GM12878 (cell line): ENCODE measurements around the gene UQCR11. TPM values are rescaled to one million over a fixed set of nuclear protein-coding genes. Genes with fewer than 3 reads are reported as not detected.

Experiments used
- ATAC-seq: fragments of 200-7000 bp; cut with Tn5 transposase; 3 replicates; pipeline ENCODE4 v1.9.1; 2020; ENCODE audit warnings: mild to moderate bottlenecking, moderate library complexity
- BruUV-seq: library from RNA; stranded (reverse); fragments of 400-500 nt; replicated peaks from 2 replicates; lab custom pipeline; 2021; lab: Mats Ljungman, UMichigan
- CTCF ChIA-PET: fragments of 300-600 bp; sonication (Branson Sonifier 250); formaldehyde crosslinking; extraction: SDS; loops from one replicate; lab custom pipeline; 2021; ENCODE audit warnings: inconsistent platforms; lab: Yijun Ruan, JAX
- POLR2A ChIA-PET: fragments of 350-600 bp; formaldehyde crosslinking; extraction: SDS; loops from one replicate; lab custom pipeline; 2021; ENCODE audit warnings: inconsistent platforms; lab: Charles Lee
- RAD21 ChIA-PET: fragments of 300-600 bp; sonication (Branson Sonifier 250); formaldehyde crosslinking; loops from one replicate; lab custom pipeline; 2023; ENCODE audit warnings: antibody characterized with exemption; ENCODE audit not compliant: unreplicated experiment; lab: Charles Lee
- SMC1A ChIA-PET: fragments of 300-600 bp; sonication (Branson Sonifier 250); formaldehyde crosslinking; loops from one replicate; lab custom pipeline; 2023; ENCODE audit not compliant: unreplicated experiment, uncharacterized antibody; lab: Charles Lee
- DNase-seq: peaks from one replicate; pipeline ENCODE4 v3.0.0-alpha.2; 2011; ENCODE audit warnings: low read depth, low spot score
- FAIRE-seq: peaks from 3 replicates; lab custom pipeline; 2011; peaks lifted over from hg19 to GRCh38; lab: Jason Lieb, UNC
- H2AFZ ChIP-seq: 2 replicates; pipeline ENCODE4 v1.6.0; 2011; ENCODE audit warnings: low read depth, low read length, control low read depth; ENCODE audit not compliant: control insufficient read depth
- H3K27ac ChIP-seq: 2 replicates; pipeline ENCODE4 v1.5.1; 2011; ENCODE audit warnings: control low read depth; ENCODE audit not compliant: control insufficient read depth, insufficient read depth
- H3K27me3 ChIP-seq, 2 experiments: replicated peaks in 1 of 2; 2 replicates each; pipeline versions ENCODE4 v1.6.0 to v1.6.1; 2011; ENCODE audit warnings: low read length in 1 of 2; ENCODE audit not compliant: control insufficient read depth in 2 of 2, insufficient read depth in 2 of 2
- H3K36me3 ChIP-seq, 2 experiments: 2 replicates each; pipeline ENCODE4 v1.5.1; 2011; ENCODE audit warnings: low read length in 1 of 2; ENCODE audit not compliant: control insufficient read depth in 2 of 2, insufficient read depth in 2 of 2
- H3K4me1 ChIP-seq: 2 replicates; pipeline ENCODE4 v1.6.1; 2011; ENCODE audit warnings: mild to moderate bottlenecking, low read length, moderate library complexity, mixed read lengths; ENCODE audit not compliant: control insufficient read depth, insufficient read depth
- H3K4me2 ChIP-seq: 2 replicates; pipeline ENCODE4 v1.6.0; 2011; ENCODE audit warnings: control low read depth; ENCODE audit not compliant: control insufficient read depth, insufficient read depth
- H3K4me3 ChIP-seq: fragments of 200-600 bp; sonication (generic); 2 replicates; pipeline ENCODE4 v1.5.1; 2016
- H3K79me2 ChIP-seq: 2 replicates; pipeline ENCODE4 v1.6.0; 2011; ENCODE audit warnings: low read length; ENCODE audit not compliant: control insufficient read depth, insufficient read depth
- H3K9ac ChIP-seq: 2 replicates; pipeline ENCODE4 v1.8.0; 2011; ENCODE audit warnings: low read length, control low read depth, mixed read lengths; ENCODE audit not compliant: control insufficient read depth, insufficient read depth
- H3K9me3 ChIP-seq: replicated peaks from 3 replicates; pipeline ENCODE4 v1.5.1; 2011; ENCODE audit warnings: mild to moderate bottlenecking, low read length; ENCODE audit not compliant: control insufficient read depth, insufficient read depth
- H4K20me1 ChIP-seq: 2 replicates; pipeline ENCODE4 v1.6.0; 2011; ENCODE audit not compliant: control insufficient read depth, insufficient read depth
- CHD2 ChIP-seq: IDR thresholded peaks from 2 replicates; pipeline ENCODE4 v1.6.1; 2011; ENCODE audit warnings: low read depth, low read length, improper control_type of control experiment, borderline replicate concordance
- NFIC ChIP-seq: IDR thresholded peaks from 2 replicates; pipeline ENCODE4 v1.6.1; 2012; ENCODE audit warnings: low read depth, mild to moderate bottlenecking, inconsistent platforms, low read length, moderate library complexity
- NFYB ChIP-seq: IDR thresholded peaks from 2 replicates; pipeline ENCODE4 v1.6.1; 2011; ENCODE audit warnings: low read depth, mild to moderate bottlenecking, low read length, improper control_type of control experiment, moderate library complexity; ENCODE audit not compliant: insufficient read depth
- RAD21 ChIP-seq: IDR thresholded peaks from 2 replicates; pipeline ENCODE4 v1.6.1; 2011; ENCODE audit warnings: mild to moderate bottlenecking, low read depth, low read length, moderate library complexity; ENCODE audit not compliant: insufficient read depth
- STAT1 ChIP-seq: fragments of 450-650 bp; conservative IDR thresholded peaks from 2 replicates; pipeline ENCODE4 v1.6.1; 2014; ENCODE audit warnings: antibody characterized with exemption, mild to moderate bottlenecking
- SUZ12 ChIP-seq: fragments of 200-600 bp; sonication (generic); IDR thresholded peaks from one replicate; pipeline ENCODE4 v1.6.1; 2018; ENCODE audit warnings: antibody characterized with exemption, mild to moderate bottlenecking; ENCODE audit not compliant: unreplicated experiment
- WGBS: methylation state at CpG from one replicate; pipeline ENCODE4 v1.1.6; 2016; ENCODE audit warnings: low lambda C conversion rate; ENCODE audit not compliant: insufficient replicate concordance, insufficient coverage; ENCODE audit errors: missing lambda C conversion rate; 5-methylcytosine and 5-hydroxymethylcytosine counted together
- in situ Hi-C: fragments of 300-500 bp; cut with MboI; formaldehyde crosslinking; loops from 9 replicates; pipeline ENCODE4 v1.14.3; 2018; ENCODE audit warnings: mixed read lengths
- intact Hi-C: fragments of 100-400 bp; cut with micrococcal nuclease; formaldehyde crosslinking; loops from one replicate; pipeline ENCODE4 v1.14.2; 2022; ENCODE audit not compliant: unreplicated experiment
- polyA plus RNA-seq, 11 experiments: library from polyadenylated mRNA; depleted of rRNA in 4 of 11; unstranded in 6 of 11; stranded (reverse) in 5 of 11; fragments of >200 nt; fragmentation: Nextera tagmentation in 4 of 11; fragmentation: Illumina TruSeq in 1 of 11; extraction: Ambion mirVana in 4 of 11; extraction: Trizol in 1 of 11; gene quantifications; 1 replicate in 1 of 11; 2 replicates in 10 of 11; pipeline versions ENCODE4 v1.2.1 to v1.2.3, GENCODE V29; 2011 to 2016; ENCODE audit warnings: inconsistent platforms in 2 of 11, missing spikeins in 2 of 11, low read depth in 1 of 11
- total RNA-seq, 4 experiments: library from RNA; depleted of rRNA in 3 of 4; stranded (reverse); fragments of >200 nt in 3 of 4; fragmentation: Illumina TruSeq in 1 of 4; extraction: Trizol in 1 of 4; gene quantifications; 2 replicates each; pipeline versions ENCODE4 v1.2.1 to v1.2.3, GENCODE V29; 2013 to 2021
- TF ChIP-seq, protein P1 (sequence below): fragments of 450-650 bp; IDR thresholded peaks from 2 replicates; pipeline ENCODE4 v1.6.1; 2016; ENCODE audit warnings: mild to moderate bottlenecking

Gene UQCR11
- total and polyA plus RNA-seq, 10 of the 15 experiments (the other 5 are each of a cell fraction or from before 2014, with no cell fraction given): 28.6 to 586 (median 193) TPM

DNA sequence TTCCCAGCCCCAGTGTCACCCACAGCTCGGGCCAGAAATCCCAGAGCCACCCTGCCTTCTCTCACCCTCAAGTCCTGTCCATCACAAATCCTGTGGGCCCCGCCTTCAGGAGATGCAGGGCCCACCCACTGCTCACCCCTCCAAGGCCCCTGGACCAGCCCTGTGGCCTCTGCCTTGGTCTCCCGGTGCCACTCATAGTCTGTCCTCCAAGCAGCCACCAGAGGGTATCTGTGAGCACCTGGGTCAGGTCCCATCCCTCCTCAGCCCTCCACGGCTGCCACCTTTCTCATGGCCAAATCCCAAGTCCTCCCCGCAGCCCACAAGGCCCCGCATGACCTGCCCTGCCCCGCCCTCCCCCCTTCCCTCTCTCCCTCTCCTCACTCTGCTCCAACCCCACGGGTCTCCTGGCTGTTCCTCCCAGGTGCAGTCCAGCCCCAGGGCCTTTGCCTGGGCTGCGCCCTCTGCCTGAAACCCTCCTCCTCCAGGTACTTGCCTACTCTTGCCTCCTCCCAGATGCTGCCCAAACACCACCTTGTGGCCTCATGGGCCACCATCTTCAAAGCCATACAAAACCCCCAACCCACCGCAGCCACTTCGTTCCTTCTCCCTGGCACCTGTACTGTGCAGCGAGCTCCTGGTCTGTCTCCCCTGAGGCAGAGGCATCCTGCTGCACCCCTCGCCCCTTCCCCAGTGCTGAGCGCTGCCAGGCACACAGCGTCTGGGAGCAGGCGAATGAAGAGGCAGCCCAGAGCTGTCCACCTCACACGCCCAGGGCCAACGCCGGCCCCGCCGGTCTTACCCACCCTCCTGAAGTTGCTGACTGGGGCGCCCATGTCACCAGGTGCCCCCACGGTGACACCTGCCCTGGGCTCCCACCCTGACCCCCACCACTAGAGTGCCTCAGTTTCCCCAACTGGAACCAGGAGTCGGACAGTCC is 13.2 kb upstream of the UQCR11 start (continued):
- peak; percentile 47 for TF ChIP-seq RAD21
- no peak for TF ChIP-seq SUZ12
- TF ChIP-seq, protein P1, sequence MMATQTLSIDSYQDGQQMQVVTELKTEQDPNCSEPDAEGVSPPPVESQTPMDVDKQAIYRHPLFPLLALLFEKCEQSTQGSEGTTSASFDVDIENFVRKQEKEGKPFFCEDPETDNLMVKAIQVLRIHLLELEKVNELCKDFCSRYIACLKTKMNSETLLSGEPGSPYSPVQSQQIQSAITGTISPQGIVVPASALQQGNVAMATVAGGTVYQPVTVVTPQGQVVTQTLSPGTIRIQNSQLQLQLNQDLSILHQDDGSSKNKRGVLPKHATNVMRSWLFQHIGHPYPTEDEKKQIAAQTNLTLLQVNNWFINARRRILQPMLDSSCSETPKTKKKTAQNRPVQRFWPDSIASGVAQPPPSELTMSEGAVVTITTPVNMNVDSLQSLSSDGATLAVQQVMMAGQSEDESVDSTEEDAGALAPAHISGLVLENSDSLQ: peak; percentile 47; the same call in 1 of the 2 replicates
- no peak for TF ChIP-seq STAT1

DNA sequence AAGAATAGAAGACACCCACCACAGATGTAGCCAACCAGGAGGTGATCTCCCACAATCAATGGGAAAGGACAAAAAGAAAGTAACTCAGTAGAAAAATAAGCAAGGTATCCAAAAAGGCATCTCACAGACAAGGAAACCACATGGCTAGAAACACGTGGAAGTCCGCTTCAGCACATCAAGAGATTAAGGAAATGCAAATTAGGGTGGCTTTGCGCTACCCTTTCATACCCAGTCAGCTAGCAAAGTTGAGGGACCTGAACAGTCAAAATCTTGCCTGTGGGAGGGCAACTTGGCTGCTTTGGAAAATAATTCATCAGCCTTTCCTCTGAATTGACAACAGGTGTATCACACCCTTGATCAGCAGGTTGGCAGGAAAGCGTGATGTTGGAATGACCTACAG is 11.6 kb upstream of the UQCR11 start:
- ATAC-seq (no peak), FAIRE-seq (no peak), DNase-seq (no peak)
- RAD21 ChIA-PET: no interaction called here
- H3K9ac ChIP-seq: no peak overlapping the region
- SMC1A ChIA-PET: interaction anchor here (1.5 kb wide), 1 partner anchor 56 kb away, joined by 4 read pairs; no protein-coding TSS in a partner anchor
- CTCF ChIA-PET: interaction anchor here (0.9 to 1.5 kb wide), 3 partner anchors 34 to 147 kb away, joined by 3 to 4 read pairs (median 4); no protein-coding TSS in a partner anchor
- TF ChIP-seq CHD2: no peak
- TF ChIP-seq NFIC: no peak
- no peak for TF ChIP-seq NFYB
- H4K20me1 ChIP-seq: no peaks in the 10 kb centered on the region
- H3K36me3 ChIP-seq: peaks cover 17 to 67% of the 10 kb centered on the region in 2 experiments
- no peaks in the 10 kb centered on the region for H3K9me3 ChIP-seq
- no peaks in the 10 kb centered on the region for H3K79me2 ChIP-seq
- WGBS: 73% methylated on average over 4 of the region's 4 CpGs
- H3K4me1 ChIP-seq: no peaks in the 10 kb centered on the region
- no peak overlapping the region for H3K27ac ChIP-seq
- no peak overlapping the region for H2AFZ ChIP-seq
- H3K4me2 ChIP-seq: no peak overlapping the region
- POLR2A ChIA-PET: interaction anchor here (1.5 kb wide), 1 partner anchor 10 kb away, joined by 3 read pairs; no protein-coding TSS in a partner anchor
- H3K27me3 ChIP-seq: no peaks in the 10 kb centered on the region
- intact Hi-C loops: no loop called here
- no peak overlapping the region for H3K4me3 ChIP-seq
- in situ Hi-C loops: no loop called here
- no TSS peak for BruUV-seq
